Keratinocyte (primary cell): Measurements from ENCODE around the gene NKX3-2.

Experiments used
- CTCF ChIP-seq, 3 experiments: IDR thresholded peaks in 1 of 3; conservative IDR thresholded peaks in 1 of 3; optimal IDR thresholded peaks in 1 of 3; 2 replicates in 2 of 3; 3 replicates in 1 of 3; pipeline versions ENCODE3 to v1.5.1; 2011; ENCODE audit warnings: low read length in 3 of 3, mild to moderate bottlenecking in 3 of 3, moderate library complexity in 2 of 3, control low read depth in 1 of 3, inconsistent platforms in 1 of 3; ENCODE audit not compliant: insufficient read depth in 2 of 3; ENCODE audit errors: extremely low read depth in 1 of 3
- EZH2 ChIP-seq: IDR thresholded peaks from one replicate; pipeline ENCODE4 v1.6.1; 2012; ENCODE audit warnings: inconsistent platforms, mild to moderate bottlenecking, low read length, moderate library complexity

- no peak for TF ChIP-seq CTCF (optimal IDR thresholded peaks at IDR 0.05 in 1 of 3, IDR thresholded peaks at IDR 0.05 in 1 of 3, conservative IDR thresholded peaks at IDR 0.05 in 1 of 3; ENCODE audit: extremely low read depth in 1 of 3, insufficient read depth in 2 of 3, low read length in 3 of 3)
- TF ChIP-seq EZH2 = peak; percentile 50
Measured at GRCh38 chr4:13524504-13525243, 19.6 kb downstream of the NKX3-2 start.
